GM12878 (cell line): ENCODE results near the gene PMPCA. TPM values are rescaled to one million over a fixed set of nuclear protein-coding genes. Genes with fewer than 3 reads are reported as not detected.

Source experiments
- CBX5 ChIP-seq: sonication (generic); IDR thresholded peaks from 2 replicates; pipeline ENCODE4 v1.6.1; 2016; ENCODE audit warnings: low read depth, moderate library complexity, mild to moderate bottlenecking, inconsistent platforms
- CHD2 ChIP-seq: IDR thresholded peaks from 2 replicates; pipeline ENCODE4 v1.6.1; 2011; ENCODE audit warnings: low read depth, low read length, improper control_type of control experiment, borderline replicate concordance
- DPF2 ChIP-seq: fragments of 450-650 bp; IDR thresholded peaks from 2 replicates; pipeline ENCODE4 v1.6.1; 2017; ENCODE audit warnings: mild to moderate bottlenecking
- EED ChIP-seq: sonication (generic); IDR thresholded peaks from 2 replicates; pipeline ENCODE4 v1.6.1; 2016; ENCODE audit warnings: antibody characterized with exemption, low read depth
- HDAC2 ChIP-seq: fragments of 200-600 bp; sonication (generic); IDR thresholded peaks from 2 replicates; pipeline ENCODE4 v1.6.1; 2017
- NFIC ChIP-seq: IDR thresholded peaks from 2 replicates; pipeline ENCODE4 v1.6.1; 2012; ENCODE audit warnings: low read depth, mild to moderate bottlenecking, inconsistent platforms, low read length, moderate library complexity
- NR2C1 ChIP-seq: fragments of 450-650 bp; IDR thresholded peaks from 2 replicates; pipeline ENCODE4 v1.6.1; 2017; ENCODE audit warnings: antibody characterized with exemption, mild to moderate bottlenecking, moderate library complexity
- NRF1 ChIP-seq: conservative IDR thresholded peaks from 2 replicates; pipeline ENCODE4 v1.6.1; 2011; ENCODE audit warnings: mild to moderate bottlenecking, low read depth, low read length, improper control_type of control experiment
- PML ChIP-seq: IDR thresholded peaks from 2 replicates; pipeline ENCODE4 v1.6.1; 2012; ENCODE audit warnings: low read length, inconsistent platforms
- POLR2AphosphoS5 ChIP-seq: IDR thresholded peaks from 2 replicates; pipeline ENCODE4 v1.6.1; 2011; ENCODE audit warnings: mild to moderate bottlenecking, low read length, inconsistent platforms
- POU2F2 ChIP-seq: IDR thresholded peaks from 3 replicates; pipeline ENCODE4 v1.6.1; 2011; ENCODE audit warnings: low read depth, mild to moderate bottlenecking, low read length, borderline replicate concordance
- SMC3 ChIP-seq: IDR thresholded peaks from 2 replicates; pipeline ENCODE4 v1.6.1; 2011; ENCODE audit warnings: low read length, improper control_type of control experiment, borderline replicate concordance
- SP1 ChIP-seq: IDR thresholded peaks from one replicate; pipeline ENCODE4 v1.6.1; 2011; ENCODE audit warnings: low read depth, low read length
- SPI1 ChIP-seq: IDR thresholded peaks from 2 replicates; pipeline ENCODE4 v1.6.1; 2011; ENCODE audit warnings: low read depth, mild to moderate bottlenecking, low read length, moderate library complexity, borderline replicate concordance; ENCODE audit not compliant: insufficient read depth
- SREBF2 ChIP-seq: IDR thresholded peaks from 2 replicates; pipeline ENCODE4 v1.6.1; 2012; ENCODE audit warnings: mild to moderate bottlenecking, low read length
- TBL1XR1 ChIP-seq: IDR thresholded peaks from 2 replicates; pipeline ENCODE4 v1.6.1; 2012; ENCODE audit warnings: low read depth, low read length, improper control_type of control experiment
- TCF3 ChIP-seq: IDR thresholded peaks from 2 replicates; pipeline ENCODE4 v1.6.1; 2012; ENCODE audit warnings: low read depth, mild to moderate bottlenecking, low read length, borderline replicate concordance; ENCODE audit not compliant: insufficient read depth
- polyA plus RNA-seq, 11 experiments: library from polyadenylated mRNA; depleted of rRNA in 4 of 11; unstranded in 6 of 11; stranded (reverse) in 5 of 11; fragments of >200 nt; fragmentation: Nextera tagmentation in 4 of 11; fragmentation: Illumina TruSeq in 1 of 11; extraction: Ambion mirVana in 4 of 11; extraction: Trizol in 1 of 11; gene quantifications; 1 replicate in 1 of 11; 2 replicates in 10 of 11; pipeline versions ENCODE4 v1.2.1 to v1.2.3, GENCODE V29; 2011 to 2016; ENCODE audit warnings: inconsistent platforms in 2 of 11, missing spikeins in 2 of 11, low read depth in 1 of 11
- total RNA-seq, 4 experiments: library from RNA; depleted of rRNA in 3 of 4; stranded (reverse); fragments of >200 nt in 3 of 4; fragmentation: Illumina TruSeq in 1 of 4; extraction: Trizol in 1 of 4; gene quantifications; 2 replicates each; pipeline versions ENCODE4 v1.2.1 to v1.2.3, GENCODE V29; 2013 to 2021
- TF ChIP-seq, protein P1 (sequence below): IDR thresholded peaks from 2 replicates; pipeline ENCODE4 v1.6.1; 2012; ENCODE audit warnings: mild to moderate bottlenecking, low read depth, low read length
- TF ChIP-seq, protein P2 (sequence below): fragments of 150-350 bp; IDR thresholded peaks from 2 replicates; pipeline ENCODE4 v1.6.1; 2014; ENCODE audit warnings: mild to moderate bottlenecking, low read depth, low read length
- TF ChIP-seq, protein P3 (sequence below): fragments of 450-650 bp; formaldehyde crosslinking; IDR thresholded peaks from 2 replicates; pipeline ENCODE4 v1.5.0; 2022; ENCODE audit warnings: mild to moderate bottlenecking, missing genetic modification characterization
- TF ChIP-seq, protein P4 (sequence below): IDR thresholded peaks from 2 replicates; pipeline ENCODE4 v1.6.1; 2012; ENCODE audit warnings: low read depth, low read length, improper control_type of control experiment

PMPCA gene
- total and polyA plus RNA-seq, 10 of the 15 experiments (the other 5 are each of a cell fraction or from before 2014, with no cell fraction given) = 8.1 to 137 (median 75.7) TPM

DNA sequence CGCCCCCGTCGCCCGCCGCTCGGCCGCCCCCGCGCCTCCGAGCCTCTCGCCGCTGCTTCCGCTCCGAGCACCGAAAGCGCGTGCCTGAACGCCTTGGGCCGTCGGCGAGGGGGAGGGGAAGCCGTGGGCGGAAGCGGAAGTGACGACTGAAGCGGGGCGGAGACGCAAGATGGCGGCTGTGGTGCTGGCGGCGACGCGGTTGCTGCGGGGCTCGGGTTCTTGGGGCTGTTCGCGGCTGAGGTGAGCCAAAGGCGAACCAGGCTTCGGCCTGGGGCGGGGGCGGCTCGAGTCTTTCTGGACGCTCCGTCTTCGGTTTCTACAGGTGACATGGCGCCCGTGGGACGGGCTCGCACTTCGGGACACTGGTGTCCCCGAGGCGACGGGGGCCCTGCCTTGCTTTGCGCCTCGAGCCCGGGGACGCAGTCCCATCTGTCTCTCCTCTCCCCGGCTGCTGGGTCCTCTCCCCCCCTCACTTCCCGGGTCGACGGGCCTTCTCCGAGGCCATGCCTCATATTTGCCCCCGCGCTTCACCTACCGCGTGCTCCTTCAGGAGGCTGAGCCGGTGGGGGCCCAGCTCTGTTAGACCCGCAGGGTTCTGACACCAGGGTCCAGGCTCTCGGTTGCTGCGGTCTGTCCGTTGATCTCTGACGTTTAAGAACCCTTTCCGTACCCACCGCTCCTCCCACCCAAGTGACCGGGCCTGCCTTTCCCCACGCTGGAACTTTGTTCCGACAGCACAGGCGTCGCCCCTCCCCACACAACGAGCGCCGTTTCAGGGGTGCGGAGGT, at the start of gene PMPCA, which contains the start of gene ENTR1 (continued):
- TF ChIP-seq SPI1 (peak; percentile 66), HDAC2 (0 out of 2 replicates have a peak, but pooled peaks have one; percentile 73), NR2C1 (0 out of 2 replicates have a peak, but pooled peaks have one; percentile 22), SP1 (peak; percentile 80), TCF3 (peak; percentile 44; the same call in 1 of the 2 replicates), NFIC (no peak), POLR2AphosphoS5 (peak; percentile 94), TBL1XR1 (peak; percentile 57; the same call in 1 of the 2 replicates), NRF1 (no peak), PML (peak; percentile 67; the same call in 1 of the 2 replicates), CBX5 (no peak), CHD2 (peak; percentile 93), SMC3 (no peak), SREBF2 (no peak), DPF2 (no peak), EED (no peak), POU2F2 (peak; percentile 67; the same call in 2 of the 3 replicates)
- TF ChIP-seq, protein P1, sequence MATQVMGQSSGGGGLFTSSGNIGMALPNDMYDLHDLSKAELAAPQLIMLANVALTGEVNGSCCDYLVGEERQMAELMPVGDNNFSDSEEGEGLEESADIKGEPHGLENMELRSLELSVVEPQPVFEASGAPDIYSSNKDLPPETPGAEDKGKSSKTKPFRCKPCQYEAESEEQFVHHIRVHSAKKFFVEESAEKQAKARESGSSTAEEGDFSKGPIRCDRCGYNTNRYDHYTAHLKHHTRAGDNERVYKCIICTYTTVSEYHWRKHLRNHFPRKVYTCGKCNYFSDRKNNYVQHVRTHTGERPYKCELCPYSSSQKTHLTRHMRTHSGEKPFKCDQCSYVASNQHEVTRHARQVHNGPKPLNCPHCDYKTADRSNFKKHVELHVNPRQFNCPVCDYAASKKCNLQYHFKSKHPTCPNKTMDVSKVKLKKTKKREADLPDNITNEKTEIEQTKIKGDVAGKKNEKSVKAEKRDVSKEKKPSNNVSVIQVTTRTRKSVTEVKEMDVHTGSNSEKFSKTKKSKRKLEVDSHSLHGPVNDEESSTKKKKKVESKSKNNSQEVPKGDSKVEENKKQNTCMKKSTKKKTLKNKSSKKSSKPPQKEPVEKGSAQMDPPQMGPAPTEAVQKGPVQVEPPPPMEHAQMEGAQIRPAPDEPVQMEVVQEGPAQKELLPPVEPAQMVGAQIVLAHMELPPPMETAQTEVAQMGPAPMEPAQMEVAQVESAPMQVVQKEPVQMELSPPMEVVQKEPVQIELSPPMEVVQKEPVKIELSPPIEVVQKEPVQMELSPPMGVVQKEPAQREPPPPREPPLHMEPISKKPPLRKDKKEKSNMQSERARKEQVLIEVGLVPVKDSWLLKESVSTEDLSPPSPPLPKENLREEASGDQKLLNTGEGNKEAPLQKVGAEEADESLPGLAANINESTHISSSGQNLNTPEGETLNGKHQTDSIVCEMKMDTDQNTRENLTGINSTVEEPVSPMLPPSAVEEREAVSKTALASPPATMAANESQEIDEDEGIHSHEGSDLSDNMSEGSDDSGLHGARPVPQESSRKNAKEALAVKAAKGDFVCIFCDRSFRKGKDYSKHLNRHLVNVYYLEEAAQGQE = 0 out of 2 replicates have a peak, but pooled peaks have one; percentile 15
- TF ChIP-seq, protein P2, sequence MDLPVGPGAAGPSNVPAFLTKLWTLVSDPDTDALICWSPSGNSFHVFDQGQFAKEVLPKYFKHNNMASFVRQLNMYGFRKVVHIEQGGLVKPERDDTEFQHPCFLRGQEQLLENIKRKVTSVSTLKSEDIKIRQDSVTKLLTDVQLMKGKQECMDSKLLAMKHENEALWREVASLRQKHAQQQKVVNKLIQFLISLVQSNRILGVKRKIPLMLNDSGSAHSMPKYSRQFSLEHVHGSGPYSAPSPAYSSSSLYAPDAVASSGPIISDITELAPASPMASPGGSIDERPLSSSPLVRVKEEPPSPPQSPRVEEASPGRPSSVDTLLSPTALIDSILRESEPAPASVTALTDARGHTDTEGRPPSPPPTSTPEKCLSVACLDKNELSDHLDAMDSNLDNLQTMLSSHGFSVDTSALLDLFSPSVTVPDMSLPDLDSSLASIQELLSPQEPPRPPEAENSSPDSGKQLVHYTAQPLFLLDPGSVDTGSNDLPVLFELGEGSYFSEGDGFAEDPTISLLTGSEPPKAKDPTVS = no peak
- TF ChIP-seq, protein P3, sequence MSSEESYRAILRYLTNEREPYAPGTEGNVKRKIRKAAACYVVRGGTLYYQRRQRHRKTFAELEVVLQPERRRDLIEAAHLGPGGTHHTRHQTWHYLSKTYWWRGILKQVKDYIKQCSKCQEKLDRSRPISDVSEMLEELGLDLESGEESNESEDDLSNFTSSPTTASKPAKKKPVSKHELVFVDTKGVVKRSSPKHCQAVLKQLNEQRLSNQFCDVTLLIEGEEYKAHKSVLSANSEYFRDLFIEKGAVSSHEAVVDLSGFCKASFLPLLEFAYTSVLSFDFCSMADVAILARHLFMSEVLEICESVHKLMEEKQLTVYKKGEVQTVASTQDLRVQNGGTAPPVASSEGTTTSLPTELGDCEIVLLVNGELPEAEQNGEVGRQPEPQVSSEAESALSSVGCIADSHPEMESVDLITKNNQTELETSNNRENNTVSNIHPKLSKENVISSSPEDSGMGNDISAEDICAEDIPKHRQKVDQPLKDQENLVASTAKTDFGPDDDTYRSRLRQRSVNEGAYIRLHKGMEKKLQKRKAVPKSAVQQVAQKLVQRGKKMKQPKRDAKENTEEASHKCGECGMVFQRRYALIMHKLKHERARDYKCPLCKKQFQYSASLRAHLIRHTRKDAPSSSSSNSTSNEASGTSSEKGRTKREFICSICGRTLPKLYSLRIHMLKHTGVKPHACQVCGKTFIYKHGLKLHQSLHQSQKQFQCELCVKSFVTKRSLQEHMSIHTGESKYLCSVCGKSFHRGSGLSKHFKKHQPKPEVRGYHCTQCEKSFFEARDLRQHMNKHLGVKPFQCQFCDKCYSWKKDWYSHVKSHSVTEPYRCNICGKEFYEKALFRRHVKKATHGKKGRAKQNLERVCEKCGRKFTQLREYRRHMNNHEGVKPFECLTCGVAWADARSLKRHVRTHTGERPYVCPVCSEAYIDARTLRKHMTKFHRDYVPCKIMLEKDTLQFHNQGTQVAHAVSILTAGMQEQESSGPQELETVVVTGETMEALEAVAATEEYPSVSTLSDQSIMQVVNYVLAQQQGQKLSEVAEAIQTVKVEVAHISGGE (CRISPR knock-in tag) = no peak
- TF ChIP-seq, protein P4, sequence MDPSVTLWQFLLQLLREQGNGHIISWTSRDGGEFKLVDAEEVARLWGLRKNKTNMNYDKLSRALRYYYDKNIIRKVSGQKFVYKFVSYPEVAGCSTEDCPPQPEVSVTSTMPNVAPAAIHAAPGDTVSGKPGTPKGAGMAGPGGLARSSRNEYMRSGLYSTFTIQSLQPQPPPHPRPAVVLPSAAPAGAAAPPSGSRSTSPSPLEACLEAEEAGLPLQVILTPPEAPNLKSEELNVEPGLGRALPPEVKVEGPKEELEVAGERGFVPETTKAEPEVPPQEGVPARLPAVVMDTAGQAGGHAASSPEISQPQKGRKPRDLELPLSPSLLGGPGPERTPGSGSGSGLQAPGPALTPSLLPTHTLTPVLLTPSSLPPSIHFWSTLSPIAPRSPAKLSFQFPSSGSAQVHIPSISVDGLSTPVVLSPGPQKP = peak; percentile 88
